Right atrium auricular region (tissue), 2 donors: ENCODE results near the gene FARS2. TPM values are rescaled to one million over a fixed set of nuclear protein-coding genes. Genes with fewer than 3 reads are reported as not detected.

Experiments
- DNase-seq: peaks from one replicate; pipeline ENCODE4 v3.0.0-alpha.2; 2019; ENCODE audit warnings: low spot score
- H3K27ac ChIP-seq, 2 donors: fragments of 200-600 bp; sonication (generic); 1 replicate in 1 of 2; 2 replicates in 1 of 2; pipeline ENCODE4 v1.5.1; 2016 to 2019
- H3K27me3 ChIP-seq, 2 donors: fragments of 200-600 bp; sonication (generic); one replicate each; pipeline versions ENCODE4 v1.5.1 to v1.6.0; 2017 to 2019
- H3K36me3 ChIP-seq: fragments of 200-600 bp; sonication (generic); one replicate; pipeline ENCODE4 v1.5.1; 2016
- H3K4me1 ChIP-seq, 2 donors: fragments of 200-600 bp; sonication (generic); one replicate each; pipeline versions ENCODE4 v1.5.1 to v1.6.0; 2017 to 2019
- H3K4me3 ChIP-seq, 2 donors: fragments of 200-600 bp; sonication (generic); 1 replicate in 1 of 2; 2 replicates in 1 of 2; pipeline ENCODE4 v1.5.1; 2017 to 2019; ENCODE audit warnings: mild to moderate bottlenecking in 1 of 2, moderate library complexity in 1 of 2
- H3K9me3 ChIP-seq, 2 donors: fragments of 200-600 bp; sonication (generic); one replicate each; pipeline ENCODE4 v1.5.1; 2019
- total RNA-seq, 2 donors: library from RNA; depleted of rRNA; stranded (reverse); fragments of >200 nt; gene quantifications; one replicate each; pipeline ENCODE4 v1.1.0, GENCODE V29; 2016
- TF ChIP-seq, protein P1 (sequence below), 2 donors: fragments of 200-600 bp; sonication (generic); IDR thresholded peaks; one replicate each; pipeline ENCODE4 v1.5.1; 2019; ENCODE audit warnings: antibody characterized with exemption in 2 of 2

Gene FARS2
- total RNA-seq, 2 donors from 2014 or later: 9.4 to 15.0 TPM

DNA sequence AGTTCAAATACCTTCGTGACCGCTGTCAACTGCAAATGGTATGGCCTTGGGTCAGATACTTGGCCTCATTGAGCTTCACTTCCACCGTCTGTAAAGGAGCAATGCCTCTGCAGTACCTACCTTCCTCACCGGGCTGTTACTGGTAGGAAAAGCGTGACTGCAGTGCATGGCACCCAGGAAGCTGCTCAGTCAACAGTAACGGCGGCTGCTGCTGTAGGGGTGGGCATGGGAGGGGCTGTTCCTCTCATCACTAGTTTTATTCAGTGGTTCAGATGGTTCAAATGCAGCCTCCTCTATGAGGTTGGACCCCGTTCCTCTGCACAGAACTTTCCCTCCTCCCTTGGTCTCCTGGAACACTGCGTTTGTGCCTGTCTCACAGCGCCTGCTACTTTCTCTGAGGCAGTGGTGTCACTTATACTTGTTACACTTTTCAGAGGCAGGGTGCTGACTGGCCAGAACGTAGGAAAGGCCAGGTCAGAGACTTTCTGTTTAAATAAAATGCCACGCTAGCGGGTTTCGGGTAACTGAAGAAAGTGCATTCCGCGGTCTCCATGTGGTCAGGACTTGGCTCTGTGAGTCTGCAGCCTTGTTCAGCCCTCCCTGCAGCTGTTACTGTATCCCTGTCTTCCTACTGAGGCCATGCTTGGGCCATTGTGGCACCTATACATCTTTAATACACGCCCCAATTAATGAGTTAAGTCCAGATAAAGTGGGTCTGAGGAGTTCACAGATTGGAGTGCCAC, 465.8 kb downstream of the FARS2 start:
- TF ChIP-seq, protein P1, sequence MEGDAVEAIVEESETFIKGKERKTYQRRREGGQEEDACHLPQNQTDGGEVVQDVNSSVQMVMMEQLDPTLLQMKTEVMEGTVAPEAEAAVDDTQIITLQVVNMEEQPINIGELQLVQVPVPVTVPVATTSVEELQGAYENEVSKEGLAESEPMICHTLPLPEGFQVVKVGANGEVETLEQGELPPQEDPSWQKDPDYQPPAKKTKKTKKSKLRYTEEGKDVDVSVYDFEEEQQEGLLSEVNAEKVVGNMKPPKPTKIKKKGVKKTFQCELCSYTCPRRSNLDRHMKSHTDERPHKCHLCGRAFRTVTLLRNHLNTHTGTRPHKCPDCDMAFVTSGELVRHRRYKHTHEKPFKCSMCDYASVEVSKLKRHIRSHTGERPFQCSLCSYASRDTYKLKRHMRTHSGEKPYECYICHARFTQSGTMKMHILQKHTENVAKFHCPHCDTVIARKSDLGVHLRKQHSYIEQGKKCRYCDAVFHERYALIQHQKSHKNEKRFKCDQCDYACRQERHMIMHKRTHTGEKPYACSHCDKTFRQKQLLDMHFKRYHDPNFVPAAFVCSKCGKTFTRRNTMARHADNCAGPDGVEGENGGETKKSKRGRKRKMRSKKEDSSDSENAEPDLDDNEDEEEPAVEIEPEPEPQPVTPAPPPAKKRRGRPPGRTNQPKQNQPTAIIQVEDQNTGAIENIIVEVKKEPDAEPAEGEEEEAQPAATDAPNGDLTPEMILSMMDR (IDR thresholded peaks at IDR 0.05): no peak
- no peaks in the 10 kb centered on the region for H3K27me3 ChIP-seq
- H3K36me3 ChIP-seq: no peaks in the 10 kb centered on the region
- DNase-seq: no peak
- H3K4me3 ChIP-seq: no peak overlapping the region
- H3K4me1 ChIP-seq: no peaks in the 10 kb centered on the region
- no peaks in the 10 kb centered on the region for H3K9me3 ChIP-seq
- no peak overlapping the region for H3K27ac ChIP-seq

DNA sequence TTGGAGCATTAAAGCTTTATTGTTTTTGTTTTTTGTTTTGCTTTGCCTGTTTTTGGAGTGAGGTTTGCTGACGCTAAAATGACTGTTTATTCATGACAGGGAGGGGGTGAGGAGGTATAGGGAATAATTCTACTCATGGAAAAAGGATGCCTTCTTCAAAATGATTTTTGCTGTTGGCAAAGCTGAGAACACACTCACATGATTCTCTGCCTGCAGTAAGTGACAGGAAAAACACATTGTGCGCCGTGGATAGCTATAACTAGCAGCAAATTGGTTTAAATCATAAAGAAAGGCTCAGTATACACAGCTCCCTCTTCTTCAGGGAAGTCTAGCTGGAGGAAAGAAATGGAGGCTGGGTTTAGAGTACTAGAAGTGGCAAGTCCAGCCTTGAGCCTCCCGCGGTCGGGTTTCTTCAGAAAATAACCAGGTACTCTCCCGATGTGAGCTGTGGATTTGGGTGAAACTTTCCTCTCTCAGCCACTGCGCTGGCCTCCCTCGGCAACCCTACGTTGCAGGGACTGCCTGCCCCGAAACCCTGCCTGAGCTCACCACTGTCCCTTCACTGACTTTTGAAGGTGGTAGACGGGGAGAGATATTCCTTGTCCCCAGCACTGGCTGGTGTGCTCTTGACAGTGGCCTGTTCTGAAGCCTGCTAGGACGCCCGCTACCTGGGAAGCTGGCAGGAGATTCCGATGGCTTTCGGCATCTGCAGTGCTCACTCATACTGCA, 467.2 kb downstream of the FARS2 start:
- H3K4me3 ChIP-seq: no peak overlapping the region
- no peaks in the 10 kb centered on the region for H3K27me3 ChIP-seq
- DNase-seq: no peak
- H3K9me3 ChIP-seq: no peaks in the 10 kb centered on the region
- TF ChIP-seq, protein P1 (IDR thresholded peaks at IDR 0.05): no peak
- no peaks in the 10 kb centered on the region for H3K36me3 ChIP-seq
- H3K27ac ChIP-seq: no peak overlapping the region
- H3K4me1 ChIP-seq: no peaks in the 10 kb centered on the region

DNA sequence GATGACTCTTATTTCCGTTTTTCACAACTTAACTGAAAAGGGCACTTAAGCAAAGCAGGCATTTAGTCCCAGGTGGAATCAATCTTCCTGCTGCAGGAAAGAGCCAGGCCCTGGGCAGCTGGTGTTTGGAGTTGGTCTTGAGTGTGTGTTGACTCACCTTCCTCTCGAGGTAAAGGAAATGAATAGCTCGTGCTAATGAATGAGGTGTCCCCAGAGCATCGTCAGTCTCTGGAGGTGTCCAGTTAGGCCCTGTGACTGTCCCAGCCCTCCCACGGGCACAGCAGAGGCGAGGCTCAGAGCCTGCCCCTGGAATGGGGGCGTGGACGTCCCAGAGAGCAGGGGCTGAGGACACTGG, 467.7 kb downstream of the FARS2 start:
- H3K36me3 ChIP-seq: no peaks in the 10 kb centered on the region
- no peaks in the 10 kb centered on the region for H3K9me3 ChIP-seq
- H3K4me1 ChIP-seq: no peaks in the 10 kb centered on the region
- no peak overlapping the region for H3K27ac ChIP-seq
- no peak for DNase-seq
- TF ChIP-seq, protein P1 (IDR thresholded peaks at IDR 0.05): no peak
- H3K4me3 ChIP-seq: no peak overlapping the region
- no peaks in the 10 kb centered on the region for H3K27me3 ChIP-seq

DNA sequence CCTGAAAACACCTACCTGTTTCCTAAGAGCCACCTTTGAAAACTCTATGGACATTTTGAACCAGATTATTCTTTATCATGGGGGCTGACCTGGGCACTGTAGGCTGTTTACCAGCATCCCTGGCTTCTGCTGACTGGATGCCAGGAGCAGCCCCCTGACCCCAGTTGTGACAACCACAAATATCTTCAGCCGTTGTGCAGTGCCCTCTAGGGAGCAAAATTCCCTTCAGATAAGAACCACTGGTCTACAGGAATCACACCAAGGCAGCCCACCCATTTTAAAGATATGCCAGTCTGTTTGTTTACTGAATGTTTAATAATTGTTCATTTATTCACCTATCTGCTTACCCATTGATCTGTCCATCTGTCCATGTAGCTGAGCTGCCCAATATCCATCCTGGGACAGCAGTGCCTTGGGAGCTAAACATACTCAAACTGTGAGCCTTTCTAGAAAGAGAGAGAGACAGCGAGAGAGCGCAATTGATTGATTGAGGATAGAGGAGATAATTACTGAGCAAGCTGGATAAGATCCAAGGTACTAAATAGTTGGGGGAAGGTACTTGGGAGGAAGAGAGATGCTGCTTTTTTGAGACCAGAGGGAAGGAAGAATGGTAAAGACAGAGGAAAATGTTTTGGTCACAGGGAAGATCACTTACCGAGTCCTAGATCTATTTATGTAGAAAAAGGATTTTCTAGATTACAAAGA, 468.7 kb downstream of the FARS2 start:
- no peak for DNase-seq
- no peaks in the 10 kb centered on the region for H3K36me3 ChIP-seq
- H3K27me3 ChIP-seq: no peaks in the 10 kb centered on the region
- no peaks in the 10 kb centered on the region for H3K9me3 ChIP-seq
- no peaks in the 10 kb centered on the region for H3K4me1 ChIP-seq
- H3K27ac ChIP-seq: no peak overlapping the region
- H3K4me3 ChIP-seq: no peak overlapping the region
- TF ChIP-seq, protein P1 (IDR thresholded peaks at IDR 0.05): no peak

DNA sequence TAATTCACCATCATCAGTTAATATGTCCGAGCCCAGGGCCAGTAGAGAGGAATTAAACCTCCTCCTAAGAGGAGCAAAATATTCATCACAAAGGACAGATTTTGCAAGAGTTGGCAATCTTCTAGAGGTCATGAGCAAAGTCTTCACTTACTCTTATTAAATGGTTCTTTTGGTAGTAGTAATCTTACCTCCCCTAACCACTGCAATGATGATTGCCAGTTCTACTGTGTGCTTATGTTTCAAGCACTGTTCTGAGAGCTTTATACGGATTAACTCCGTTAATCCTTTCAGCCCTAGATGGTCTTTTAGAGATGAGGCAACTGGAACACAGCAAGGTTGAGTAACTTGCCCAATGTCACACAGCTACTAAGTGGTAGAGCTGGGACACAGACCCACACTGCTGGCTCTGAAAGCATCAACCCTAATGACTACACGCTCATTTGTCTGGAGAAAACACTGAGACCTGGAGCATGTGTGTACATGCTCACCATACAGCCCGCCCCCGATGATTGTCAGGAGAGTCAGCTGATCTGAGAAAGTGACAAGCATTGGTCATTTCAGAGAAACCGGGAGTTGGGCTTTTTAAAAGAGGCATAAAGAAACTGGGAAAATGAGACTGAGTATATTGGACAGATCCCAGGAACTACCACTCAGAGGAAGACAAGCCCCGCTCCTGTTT, 469.4 kb downstream of the FARS2 start:
- H3K27me3 ChIP-seq: no peaks in the 10 kb centered on the region
- H3K27ac ChIP-seq: no peak overlapping the region
- no peak overlapping the region for H3K4me3 ChIP-seq
- H3K9me3 ChIP-seq: no peaks in the 10 kb centered on the region
- H3K36me3 ChIP-seq: no peaks in the 10 kb centered on the region
- TF ChIP-seq, protein P1 (IDR thresholded peaks at IDR 0.05): no peak
- no peaks in the 10 kb centered on the region for H3K4me1 ChIP-seq
- no peak for DNase-seq
